Measurements from ENCODE around the gene STARD13.

- TF ChIP-seq POLR2AphosphoS5 (IDR thresholded peaks at IDR 0.05; ENCODE audit: low read depth) (no peak), CTCF (IDR thresholded peaks at IDR 0.05; ENCODE audit: insufficient read depth, low read length) (no peak), REST (IDR thresholded peaks at IDR 0.05; ENCODE audit: insufficient replicate concordance, low read depth) (no peak), GABPA (IDR thresholded peaks at IDR 0.05; ENCODE audit: low read depth) (no peak), SPI1 (IDR thresholded peaks at IDR 0.05; ENCODE audit: borderline replicate concordance, low read depth) (no peak)
These were observed 175.2 kb downstream of the STARD13 start for GRCh38 chr13:33110386-33110712.
